ENCODE measurements around the gene TTC7B. TPM values are rescaled to one million over a fixed set of nuclear protein-coding genes. Genes with fewer than 3 reads are reported as not detected.

The TTC7B gene
- total and polyA plus RNA-seq, 2 donors (not counting 3 experiments of a cell fraction or from before 2014, with no cell fraction given) = 46.8 to 76.5 TPM

- H3K4me3 ChIP-seq (replicated peaks in 1 of 3; ENCODE audit: insufficient read depth in 1 of 3, low read depth in 1 of 3, low read length in 3 of 3) = no peak overlapping the region
- H3K27ac ChIP-seq (ENCODE audit: insufficient read depth, low read depth, low read length) = no peak overlapping the region
- POLR2A ChIA-PET = no interaction called here
- no peak overlapping the region for H3K4me2 ChIP-seq (ENCODE audit: insufficient read depth, low read length)
- no peaks in the 10 kb centered on the region for H3K9me1 ChIP-seq (replicated peaks; ENCODE audit: control insufficient read depth, extremely low read depth, insufficient read depth, low read length)
- no peak overlapping the region for H2AFZ ChIP-seq (ENCODE audit: low read depth, low read length)
- no TSS peak for BruUV-seq (replicated peaks)
- TF ChIP-seq EZH2 (IDR thresholded peaks at IDR 0.05; ENCODE audit: borderline replicate concordance, low read depth, low read length, severe bottlenecking) (no peak), POLR2A (IDR thresholded peaks at IDR 0.05; ENCODE audit: low read depth, low read length) (no peak), FOS (IDR thresholded peaks at IDR 0.05; ENCODE audit: borderline replicate concordance, insufficient read depth, low read length) (no peak)
- dilution Hi-C loops (cut with MboI; ENCODE audit: extremely low pct_ligation_motif_present, low sequenced_read_pairs) = no loop called here
- FAIRE-seq = no peak
- no peaks in the 10 kb centered on the region for H4K20me1 ChIP-seq (replicated peaks; ENCODE audit: control insufficient read depth, extremely low read depth, insufficient read depth, low read length)
- no peaks in the 10 kb centered on the region for H3K4me1 ChIP-seq (ENCODE audit: control insufficient read depth, extremely low read depth, insufficient read depth, low read length)
- CTCF ChIA-PET = no interaction called here
- no peaks in the 10 kb centered on the region for H3K9me3 ChIP-seq (replicated peaks; ENCODE audit: control insufficient read depth, insufficient read depth, low read length)
- no peaks in the 10 kb centered on the region for H3K79me2 ChIP-seq (ENCODE audit: control insufficient read depth, insufficient read depth, low read length)
- no peak overlapping the region for H3K9ac ChIP-seq (replicated peaks; ENCODE audit: extremely low read depth, insufficient read depth, low read length)
- no peaks in the 10 kb centered on the region for H3K27me3 ChIP-seq (ENCODE audit: control insufficient read depth in 2 of 2, insufficient read depth in 2 of 2, low read length in 2 of 2)
- H3K36me3 ChIP-seq (ENCODE audit: control insufficient read depth in 2 of 2, extremely low read depth in 1 of 2, insufficient read depth in 2 of 2, low read length in 2 of 2) = peaks cover 0 to 24% of the 10 kb centered on the region in 2 experiments
- no peak for DNase-seq (ENCODE audit: low read depth, low spot score)
- intact Hi-C loops (cut with micrococcal nuclease) = no loop called here
Observed at GRCh38 chr14:90580377-90581335, 235.6 kb downstream of the TTC7B start.

DNA sequence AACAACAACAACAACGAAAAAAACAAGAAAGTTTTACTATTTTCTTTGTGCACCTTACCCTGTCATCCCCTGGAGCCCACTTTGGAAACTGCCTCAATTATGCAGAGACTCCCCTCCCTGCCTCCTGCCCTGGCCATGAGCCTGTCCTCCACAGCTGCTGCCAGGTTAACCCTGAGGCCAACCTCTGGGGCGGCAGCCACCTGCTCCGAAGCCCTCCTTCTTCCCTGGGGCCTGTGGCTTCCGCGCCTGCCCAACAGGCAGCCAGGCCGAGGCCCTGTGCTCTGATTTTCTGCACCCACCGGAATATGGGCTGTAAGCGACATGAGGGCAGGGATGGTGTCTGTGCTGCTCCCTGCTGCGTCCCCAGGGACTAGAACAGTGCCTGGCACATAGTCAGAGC is 236.4 kb downstream of the TTC7B start:
- TF ChIP-seq CTCF (IDR thresholded peaks at IDR 0.05; ENCODE audit: extremely low read depth in 1 of 2, insufficient read depth in 1 of 2, low read depth in 1 of 2, low read length in 2 of 2) (no peak), POLR2A (IDR thresholded peaks at IDR 0.05; ENCODE audit: low read depth, low read length) (no peak), FOS (IDR thresholded peaks at IDR 0.05; ENCODE audit: borderline replicate concordance, insufficient read depth, low read length) (no peak), POLR2AphosphoS5 (IDR thresholded peaks at IDR 0.05; ENCODE audit: insufficient read depth, low read depth, low read length) (no peak), EZH2 (IDR thresholded peaks at IDR 0.05; ENCODE audit: borderline replicate concordance, low read depth, low read length, severe bottlenecking) (no peak), GATA2 (IDR thresholded peaks at IDR 0.05; ENCODE audit: insufficient read depth, insufficient read length, low read depth, low read length) (no peak), MYC (IDR thresholded peaks at IDR 0.05; ENCODE audit: low read depth, low read length) (no peak)
- TF ChIP-seq, protein P1, sequence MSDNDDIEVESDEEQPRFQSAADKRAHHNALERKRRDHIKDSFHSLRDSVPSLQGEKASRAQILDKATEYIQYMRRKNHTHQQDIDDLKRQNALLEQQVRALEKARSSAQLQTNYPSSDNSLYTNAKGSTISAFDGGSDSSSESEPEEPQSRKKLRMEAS (IDR thresholded peaks at IDR 0.05; ENCODE audit: insufficient read depth, insufficient read length) = no peak
- Histone ChIP-seq H3K4me3 (replicated peaks in 1 of 3; ENCODE audit: insufficient read depth in 1 of 3, low read depth in 1 of 3, low read length in 3 of 3) (no peak overlapping the region), H3K9ac (replicated peaks; ENCODE audit: extremely low read depth, insufficient read depth, low read length) (no peak overlapping the region), H3K4me2 (ENCODE audit: insufficient read depth, low read length) (no peak overlapping the region), H3K9me3 (replicated peaks; ENCODE audit: control insufficient read depth, insufficient read depth, low read length) (no peaks in the 10 kb centered on the region), H4K20me1 (replicated peaks; ENCODE audit: control insufficient read depth, extremely low read depth, insufficient read depth, low read length) (no peaks in the 10 kb centered on the region), H3K27ac (ENCODE audit: insufficient read depth, low read depth, low read length) (no peak overlapping the region), H3K36me3 (ENCODE audit: control insufficient read depth in 2 of 2, extremely low read depth in 1 of 2, insufficient read depth in 2 of 2, low read length in 2 of 2) (peaks cover 0 to 23% of the 10 kb centered on the region in 2 experiments), H3K9me1 (replicated peaks; ENCODE audit: control insufficient read depth, extremely low read depth, insufficient read depth, low read length) (no peaks in the 10 kb centered on the region), H2AFZ (ENCODE audit: low read depth, low read length) (no peak overlapping the region), H3K4me1 (ENCODE audit: control insufficient read depth, extremely low read depth, insufficient read depth, low read length) (no peaks in the 10 kb centered on the region), H3K27me3 (ENCODE audit: control insufficient read depth in 2 of 2, insufficient read depth in 2 of 2, low read length in 2 of 2) (no peaks in the 10 kb centered on the region), H3K79me2 (ENCODE audit: control insufficient read depth, insufficient read depth, low read length) (no peaks in the 10 kb centered on the region)
- FAIRE-seq (no peak), DNase-seq (ENCODE audit: low read depth, low spot score) (no peak)
- intact Hi-C loops (cut with micrococcal nuclease) (no loop called here), dilution Hi-C loops (cut with MboI; ENCODE audit: extremely low pct_ligation_motif_present, low sequenced_read_pairs) (no loop called here)
- no TSS peak for BruUV-seq (replicated peaks)
- POLR2A ChIA-PET = no interaction called here
- CTCF ChIA-PET = no interaction called here

Measured in endothelial cell of umbilical vein (primary cell).